ENCODE data around the gene ANK3. TPM values are rescaled to one million over a fixed set of nuclear protein-coding genes. Genes with fewer than 3 reads are reported as not detected.

The ANK3 gene
- total RNA-seq, 6 experiments from 2014 or later: 7.8 to 25.7 (median 16.6) TPM

DNA sequence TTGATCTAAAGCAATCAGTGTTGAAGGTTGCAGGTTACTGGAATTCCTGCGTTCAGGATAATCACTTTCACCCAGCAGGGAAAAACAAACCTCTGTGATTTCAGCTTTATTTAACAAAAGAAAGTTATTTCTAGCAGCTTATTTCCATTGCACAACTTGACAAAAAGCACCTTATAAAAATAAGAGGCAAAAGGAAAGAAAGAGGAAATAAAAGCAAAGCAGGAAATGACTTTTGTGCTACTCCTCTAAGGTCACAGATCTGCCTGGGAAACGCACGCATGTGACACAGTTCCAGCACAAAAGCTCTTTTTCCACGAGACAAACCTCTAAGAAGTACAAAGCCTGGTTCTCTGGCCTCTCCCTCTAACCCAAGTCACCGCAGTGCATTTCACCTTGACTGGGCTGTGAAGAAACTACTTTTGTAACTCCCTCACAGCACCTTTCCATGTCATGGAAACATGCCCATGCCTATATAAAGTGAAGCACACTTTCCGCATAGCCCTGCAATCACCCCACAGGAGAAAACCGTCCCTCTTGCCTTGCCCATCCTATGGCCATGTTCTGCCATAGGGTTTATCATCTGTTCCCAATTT, 870 bp downstream of the ANK3 start:
- H3K27ac ChIP-seq: peak overlapping the region in 1 of 3 donors; percentile 22
- 54% methylated on average over 7 of the region's 7 CpGs for WGBS (ENCODE audit: insufficient coverage, low coverage, low lambda C conversion rate, missing lambda C conversion rate)
- intact Hi-C loops (cut with DNase I): no loop called here
- ATAC-seq (peak in 2 of 4 donors; percentile 37 to 52), DNase-seq (no peak)
- no peaks in the 10 kb centered on the region for H3K4me1 ChIP-seq
- H3K4me3 ChIP-seq: peak overlapping the region in 1 of 3 donors; percentile 16
- TF ChIP-seq, protein P1, sequence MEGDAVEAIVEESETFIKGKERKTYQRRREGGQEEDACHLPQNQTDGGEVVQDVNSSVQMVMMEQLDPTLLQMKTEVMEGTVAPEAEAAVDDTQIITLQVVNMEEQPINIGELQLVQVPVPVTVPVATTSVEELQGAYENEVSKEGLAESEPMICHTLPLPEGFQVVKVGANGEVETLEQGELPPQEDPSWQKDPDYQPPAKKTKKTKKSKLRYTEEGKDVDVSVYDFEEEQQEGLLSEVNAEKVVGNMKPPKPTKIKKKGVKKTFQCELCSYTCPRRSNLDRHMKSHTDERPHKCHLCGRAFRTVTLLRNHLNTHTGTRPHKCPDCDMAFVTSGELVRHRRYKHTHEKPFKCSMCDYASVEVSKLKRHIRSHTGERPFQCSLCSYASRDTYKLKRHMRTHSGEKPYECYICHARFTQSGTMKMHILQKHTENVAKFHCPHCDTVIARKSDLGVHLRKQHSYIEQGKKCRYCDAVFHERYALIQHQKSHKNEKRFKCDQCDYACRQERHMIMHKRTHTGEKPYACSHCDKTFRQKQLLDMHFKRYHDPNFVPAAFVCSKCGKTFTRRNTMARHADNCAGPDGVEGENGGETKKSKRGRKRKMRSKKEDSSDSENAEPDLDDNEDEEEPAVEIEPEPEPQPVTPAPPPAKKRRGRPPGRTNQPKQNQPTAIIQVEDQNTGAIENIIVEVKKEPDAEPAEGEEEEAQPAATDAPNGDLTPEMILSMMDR (IDR thresholded peaks at IDR 0.05): no peak
- TF ChIP-seq POLR2A (IDR thresholded peaks at IDR 0.05): no peak
- H3K36me3 ChIP-seq: no peaks in the 10 kb centered on the region
- no peaks in the 10 kb centered on the region for H3K27me3 ChIP-seq
- no peaks in the 10 kb centered on the region for H3K9me3 ChIP-seq

DNA sequence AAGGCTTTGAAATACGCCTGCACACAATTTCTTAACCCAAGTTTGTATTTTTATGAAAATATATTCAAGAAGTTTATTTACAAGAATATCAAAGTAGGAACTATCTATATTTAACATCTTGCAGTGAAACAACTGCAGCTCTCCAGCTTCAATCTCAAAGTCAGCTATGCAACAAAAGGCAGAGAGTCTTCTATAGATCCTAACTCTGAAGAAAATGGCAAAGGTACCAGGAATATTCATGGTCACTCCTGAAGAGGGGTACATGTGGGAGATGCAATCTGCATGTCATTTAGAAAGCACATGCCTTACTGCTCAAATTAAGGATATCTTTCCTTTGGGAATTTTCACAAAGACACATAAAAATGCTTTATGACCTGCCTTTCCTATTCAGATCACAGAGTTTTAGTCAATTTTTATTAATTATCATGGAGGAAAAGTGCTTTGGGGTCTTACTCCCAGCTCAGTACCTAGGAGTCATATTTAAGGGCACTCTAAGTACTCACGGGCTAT, 1.5 kb downstream of the ANK3 start:
- TF ChIP-seq, protein P1 (IDR thresholded peaks at IDR 0.05): no peak
- TF ChIP-seq POLR2A (IDR thresholded peaks at IDR 0.05): no peak
- ATAC-seq (no peak), DNase-seq (no peak)
- no peaks in the 10 kb centered on the region for H3K27me3 ChIP-seq
- intact Hi-C loops (cut with DNase I): no loop called here
- no peak overlapping the region for H3K27ac ChIP-seq
- no peaks in the 10 kb centered on the region for H3K36me3 ChIP-seq
- H3K4me3 ChIP-seq: peak overlapping the region in 2 of 3 donors; percentile 8 to 16
- no peaks in the 10 kb centered on the region for H3K4me1 ChIP-seq
- H3K9me3 ChIP-seq: no peaks in the 10 kb centered on the region
- 71% methylated on average over 2 of the region's 2 CpGs for WGBS (ENCODE audit: insufficient coverage, low coverage, low lambda C conversion rate, missing lambda C conversion rate)

DNA sequence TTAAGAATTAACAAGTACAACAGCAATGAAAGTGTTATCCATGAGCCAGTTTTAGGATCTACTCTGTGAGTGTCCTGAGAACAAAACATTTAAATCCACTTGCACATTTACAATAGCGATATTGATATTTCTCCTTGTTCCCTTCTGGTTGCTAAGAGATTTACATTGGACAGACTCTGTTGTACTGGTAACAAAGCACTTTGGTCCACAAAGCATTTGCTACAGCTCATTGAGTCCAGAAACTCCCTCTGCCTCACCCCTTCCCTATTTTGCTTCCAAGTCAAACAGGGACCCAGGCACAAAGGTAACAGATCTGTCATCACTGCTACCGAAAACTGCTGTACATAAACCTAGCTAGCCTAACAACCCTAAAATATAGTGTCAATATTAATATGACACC, 2.1 kb downstream of the ANK3 start:
- Histone ChIP-seq H3K4me1 (no peaks in the 10 kb centered on the region), H3K36me3 (no peaks in the 10 kb centered on the region), H3K4me3 (peak overlapping the region in 2 of 3 donors; percentile 8 to 16), H3K27me3 (no peaks in the 10 kb centered on the region), H3K27ac (no peak overlapping the region), H3K9me3 (no peaks in the 10 kb centered on the region)
- DNase-seq (no peak), ATAC-seq (peak in 2 of 4 donors; percentile 18 to 66)
- TF ChIP-seq POLR2A (IDR thresholded peaks at IDR 0.05): no peak
- 59% methylated on average over 2 of the region's 2 CpGs for WGBS (ENCODE audit: insufficient coverage, low coverage, low lambda C conversion rate, missing lambda C conversion rate)
- intact Hi-C loops (cut with DNase I): no loop called here

DNA sequence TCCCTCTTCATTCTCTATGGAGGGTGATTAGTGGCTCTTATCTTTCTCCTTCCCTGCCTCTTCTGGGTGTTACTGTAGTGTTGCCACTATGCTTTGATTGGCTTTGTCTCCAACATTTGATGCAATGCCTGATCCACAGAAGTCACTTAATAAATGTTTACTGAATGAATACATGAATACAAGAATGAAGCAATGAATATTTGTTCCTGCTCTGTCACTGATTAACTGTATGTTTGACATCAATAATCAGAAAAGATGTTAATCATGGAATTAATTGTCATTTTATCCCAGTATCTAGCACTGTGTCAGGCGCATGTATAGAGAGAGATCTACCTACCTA, 4.3 kb downstream of the ANK3 start:
- H3K36me3 ChIP-seq: no peaks in the 10 kb centered on the region
- DNase-seq (no peak), ATAC-seq (peak in 1 of 4 donors; percentile 50)
- TF ChIP-seq, protein P1 (IDR thresholded peaks at IDR 0.05): no peak
- TF ChIP-seq POLR2A (IDR thresholded peaks at IDR 0.05): no peak
- intact Hi-C loops (cut with DNase I): no loop called here
- H3K27me3 ChIP-seq: no peaks in the 10 kb centered on the region
- H3K27ac ChIP-seq: no peak overlapping the region
- H3K9me3 ChIP-seq: no peaks in the 10 kb centered on the region
- no peaks in the 10 kb centered on the region for H3K4me1 ChIP-seq
- 93% methylated on average over 1 of the region's 1 CpG for WGBS (ENCODE audit: insufficient coverage, low coverage, low lambda C conversion rate, missing lambda C conversion rate)
- no peak overlapping the region for H3K4me3 ChIP-seq

DNA sequence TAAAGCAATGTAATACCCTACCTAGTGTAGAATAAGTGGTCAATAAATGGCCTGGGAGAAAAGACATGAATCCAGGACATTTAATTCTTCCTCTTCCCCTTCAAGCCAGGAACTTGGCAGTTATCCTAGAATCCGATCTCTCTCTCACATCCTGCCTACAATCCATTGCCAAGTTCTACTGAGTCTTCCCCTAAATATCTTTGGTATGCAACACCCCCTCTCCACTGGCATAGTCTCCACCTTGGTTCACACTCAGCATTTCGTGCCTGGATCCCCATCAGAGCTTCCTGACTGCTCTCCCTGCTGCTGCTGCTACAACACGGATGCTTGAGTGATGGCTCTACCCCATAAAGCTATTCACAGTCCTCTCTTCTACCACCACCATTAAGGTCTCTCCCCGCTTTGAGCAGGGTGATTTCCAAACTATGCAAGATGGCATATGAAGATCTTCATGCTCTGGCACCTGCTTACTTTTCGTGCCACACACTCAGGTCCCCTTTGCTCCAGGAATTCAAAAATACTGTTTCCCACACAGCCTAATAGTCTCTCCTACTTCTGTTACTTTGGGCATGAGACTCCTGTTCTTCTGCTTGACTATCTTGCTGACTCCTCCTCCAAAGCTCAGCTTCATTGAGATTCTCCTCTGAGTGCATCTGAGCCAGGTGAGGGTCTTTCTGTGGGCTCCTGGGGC, 4.8 kb downstream of the ANK3 start:
- intact Hi-C loops (cut with DNase I): no loop called here
- Histone ChIP-seq H3K4me3 (no peak overlapping the region), H3K9me3 (no peaks in the 10 kb centered on the region), H3K36me3 (no peaks in the 10 kb centered on the region), H3K4me1 (no peaks in the 10 kb centered on the region), H3K27ac (no peak overlapping the region), H3K27me3 (no peaks in the 10 kb centered on the region)
- ATAC-seq (peak; percentile 28 to 66 (median 44)), DNase-seq (no peak)
- WGBS (ENCODE audit: insufficient coverage, low coverage, low lambda C conversion rate, missing lambda C conversion rate): 55% methylated on average over 5 of the region's 5 CpGs
- TF ChIP-seq, protein P1 (IDR thresholded peaks at IDR 0.05): no peak
- TF ChIP-seq POLR2A (IDR thresholded peaks at IDR 0.05): no peak
